Osteoblast (primary cell): ENCODE results near the gene LHFPL6. TPM values are rescaled to one million over a fixed set of nuclear protein-coding genes. Genes with fewer than 3 reads are reported as not detected.

Experiments
- DNase-seq: peaks from one replicate; pipeline ENCODE4 v3.0.0; 2011; ENCODE audit warnings: low spot score, mixed read lengths; ENCODE audit not compliant: insufficient read length; ENCODE audit errors: missing footprints
- H2AFZ ChIP-seq: 2 replicates; pipeline ENCODE4 v1.6.0; 2011; ENCODE audit warnings: mild to moderate bottlenecking, low read length
- H3K27ac ChIP-seq: 2 replicates; pipeline ENCODE4 v1.5.1; 2011; ENCODE audit warnings: mild to moderate bottlenecking, low read depth, low read length, moderate library complexity
- H3K27me3 ChIP-seq: 2 replicates; pipeline ENCODE4 v1.6.0; 2012; ENCODE audit warnings: mild to moderate bottlenecking, control low read depth, inconsistent platforms, low read length, moderate library complexity; ENCODE audit not compliant: insufficient read depth
- H3K36me3 ChIP-seq: 2 replicates; pipeline ENCODE4 v1.5.1; 2011; ENCODE audit warnings: mild to moderate bottlenecking, low read length, control low read depth, moderate library complexity; ENCODE audit not compliant: insufficient read depth
- H3K4me1 ChIP-seq: 2 replicates; pipeline ENCODE4 v1.5.1; 2011; ENCODE audit warnings: mild to moderate bottlenecking, low read length, control low read depth, moderate library complexity; ENCODE audit not compliant: insufficient read depth
- H3K4me2 ChIP-seq: 2 replicates; pipeline ENCODE4 v1.6.0; 2011; ENCODE audit warnings: mild to moderate bottlenecking, low read length; ENCODE audit not compliant: insufficient read depth
- H3K4me3 ChIP-seq: fragments of 200-600 bp; sonication (generic); 3 replicates; pipeline ENCODE4 v1.5.1; 2012; ENCODE audit warnings: mild to moderate bottlenecking, low read length, inconsistent platforms; ENCODE audit not compliant: insufficient read depth
- H3K79me2 ChIP-seq: 2 replicates; pipeline ENCODE4 v1.6.0; 2012; ENCODE audit warnings: mild to moderate bottlenecking, low read length, control low read depth, inconsistent platforms; ENCODE audit not compliant: insufficient read depth
- H3K9me3 ChIP-seq: 2 replicates; pipeline ENCODE4 v1.5.1; 2011; ENCODE audit warnings: low read depth, low read length, control low read depth
- H4K20me1 ChIP-seq: 2 replicates; pipeline ENCODE4 v1.6.0; 2012; ENCODE audit warnings: mild to moderate bottlenecking, low read length, control low read depth; ENCODE audit not compliant: insufficient read depth
- total RNA-seq: library from RNA; depleted of rRNA; stranded (reverse); fragments of >200 nt; gene quantifications from 2 replicates; pipeline ENCODE4 v1.2.3, GENCODE V29; 2012
- TF ChIP-seq, protein P1 (sequence below): IDR thresholded peaks from 2 replicates; pipeline ENCODE4 v1.5.1; 2011; ENCODE audit warnings: mild to moderate bottlenecking, low read depth, low read length, moderate library complexity; ENCODE audit errors: extremely low read depth

Gene LHFPL6
- total RNA-seq, 1 donor = 112 TPM

- peak overlapping the region; percentile 33 for H3K4me2 ChIP-seq
- H3K27ac ChIP-seq = no peak overlapping the region
- no peak for DNase-seq
Measured at GRCh38 chr13:39506559-39507390, 96.2 kb downstream of the LHFPL6 start.

GRCh38 chr13:39505151-39505550 is 97.8 kb downstream of the LHFPL6 start:
- H3K36me3 ChIP-seq = no peaks in the 10 kb centered on the region
- H3K79me2 ChIP-seq = peaks cover 63% of the 10 kb centered on the region
- H3K27ac ChIP-seq = no peak overlapping the region

More at GRCh38 chr13:39506559-39507390, 96.2 kb downstream of the LHFPL6 start:
- no peak overlapping the region for H2AFZ ChIP-seq
- H4K20me1 ChIP-seq = peaks cover 13% of the 10 kb centered on the region
- peaks cover 12% of the 10 kb centered on the region for H3K4me1 ChIP-seq
- no peaks in the 10 kb centered on the region for H3K27me3 ChIP-seq
- H3K9me3 ChIP-seq = no peaks in the 10 kb centered on the region
- H3K79me2 ChIP-seq = peaks cover 58% of the 10 kb centered on the region
- no peaks in the 10 kb centered on the region for H3K36me3 ChIP-seq
- TF ChIP-seq, protein P1, sequence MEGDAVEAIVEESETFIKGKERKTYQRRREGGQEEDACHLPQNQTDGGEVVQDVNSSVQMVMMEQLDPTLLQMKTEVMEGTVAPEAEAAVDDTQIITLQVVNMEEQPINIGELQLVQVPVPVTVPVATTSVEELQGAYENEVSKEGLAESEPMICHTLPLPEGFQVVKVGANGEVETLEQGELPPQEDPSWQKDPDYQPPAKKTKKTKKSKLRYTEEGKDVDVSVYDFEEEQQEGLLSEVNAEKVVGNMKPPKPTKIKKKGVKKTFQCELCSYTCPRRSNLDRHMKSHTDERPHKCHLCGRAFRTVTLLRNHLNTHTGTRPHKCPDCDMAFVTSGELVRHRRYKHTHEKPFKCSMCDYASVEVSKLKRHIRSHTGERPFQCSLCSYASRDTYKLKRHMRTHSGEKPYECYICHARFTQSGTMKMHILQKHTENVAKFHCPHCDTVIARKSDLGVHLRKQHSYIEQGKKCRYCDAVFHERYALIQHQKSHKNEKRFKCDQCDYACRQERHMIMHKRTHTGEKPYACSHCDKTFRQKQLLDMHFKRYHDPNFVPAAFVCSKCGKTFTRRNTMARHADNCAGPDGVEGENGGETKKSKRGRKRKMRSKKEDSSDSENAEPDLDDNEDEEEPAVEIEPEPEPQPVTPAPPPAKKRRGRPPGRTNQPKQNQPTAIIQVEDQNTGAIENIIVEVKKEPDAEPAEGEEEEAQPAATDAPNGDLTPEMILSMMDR = no peak
- no peak overlapping the region for H3K4me3 ChIP-seq

DNA sequence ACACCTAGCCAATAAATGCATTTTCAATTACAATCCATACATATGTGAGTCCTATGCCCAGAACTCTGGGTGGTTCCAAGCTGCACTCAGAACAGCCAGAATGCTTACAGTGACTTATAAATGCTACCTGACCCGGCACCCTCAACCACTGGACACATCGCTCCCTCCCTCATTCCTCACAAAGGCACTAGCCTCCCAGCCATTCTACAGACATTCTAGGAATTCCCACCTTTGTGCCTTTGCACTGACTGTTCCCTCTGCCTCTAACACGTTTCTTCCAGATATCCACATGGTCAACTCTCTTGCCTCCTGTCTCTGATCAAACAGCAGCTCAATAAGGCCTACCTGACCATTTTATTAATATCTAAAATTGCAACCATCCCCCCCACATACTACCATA is 99.9 kb downstream of the LHFPL6 start:
- Histone ChIP-seq H3K27me3 (no peaks in the 10 kb centered on the region), H3K79me2 (peaks cover 68% of the 10 kb centered on the region), H2AFZ (no peak overlapping the region), H3K36me3 (no peaks in the 10 kb centered on the region), H3K4me1 (peaks cover 13% of the 10 kb centered on the region), H4K20me1 (peaks cover 20% of the 10 kb centered on the region), H3K4me2 (no peak overlapping the region), H3K4me3 (no peak overlapping the region), H3K9me3 (no peaks in the 10 kb centered on the region), H3K27ac (no peak overlapping the region)
- TF ChIP-seq, protein P1 = no peak
- no peak for DNase-seq

More at GRCh38 chr13:39505151-39505550, 97.8 kb downstream of the LHFPL6 start:
- TF ChIP-seq, protein P1 = no peak
- H3K27me3 ChIP-seq = no peaks in the 10 kb centered on the region
- no peak for DNase-seq
- no peaks in the 10 kb centered on the region for H3K9me3 ChIP-seq
- H3K4me1 ChIP-seq = peaks cover 13% of the 10 kb centered on the region
- peaks cover 16% of the 10 kb centered on the region for H4K20me1 ChIP-seq
- H2AFZ ChIP-seq = no peak overlapping the region
- H3K4me2 ChIP-seq = no peak overlapping the region
- H3K4me3 ChIP-seq = no peak overlapping the region

GRCh38 chr13:39501702-39502324 is 101.2 kb downstream of the LHFPL6 start:
- peaks cover 69% of the 10 kb centered on the region for H3K79me2 ChIP-seq
- H3K4me3 ChIP-seq = no peak overlapping the region
- H3K4me2 ChIP-seq = no peak overlapping the region
- peaks cover 6% of the 10 kb centered on the region for H3K4me1 ChIP-seq
- no peak overlapping the region for H3K27ac ChIP-seq
- no peak for DNase-seq
- no peaks in the 10 kb centered on the region for H3K27me3 ChIP-seq
- no peaks in the 10 kb centered on the region for H3K36me3 ChIP-seq
- H4K20me1 ChIP-seq = peaks cover 16% of the 10 kb centered on the region
- H2AFZ ChIP-seq = no peak overlapping the region
- TF ChIP-seq, protein P1 = no peak
- H3K9me3 ChIP-seq = no peaks in the 10 kb centered on the region
